PC-3 (cell line): Measurements from ENCODE around the gene CRTC3. TPM values are rescaled to one million over a fixed set of nuclear protein-coding genes. Genes with fewer than 3 reads are reported as not detected.
"Not testable (repeated sequence)": the region's sequence is repeated elsewhere in the genome, so short reads cannot be mapped to it uniquely, and the experiment has no call there.

Experiments used
- ATAC-seq: fragments of 200-7000 bp; cut with Tn5 transposase; 2 replicates; pipeline ENCODE4 v1.9.1; 2020; ENCODE audit warnings: mild to moderate bottlenecking, moderate library complexity
- BruUV-seq: library from RNA; stranded (reverse); fragments of 400-500 nt; replicated peaks from 2 replicates; lab custom pipeline; 2021; lab: Mats Ljungman, UMichigan
- CTCF ChIA-PET: fragments of 300-600 bp; sonication (Branson Sonifier 250); formaldehyde crosslinking; loops from one replicate; lab custom pipeline; 2022; ENCODE audit warnings: antibody characterized with exemption; lab: Charles Lee
- POLR2A ChIA-PET: fragments of 300-600 bp; sonication (Branson Sonifier 250); formaldehyde crosslinking; loops from one replicate; lab custom pipeline; 2022; ENCODE audit warnings: antibody characterized with exemption; ENCODE audit not compliant: unreplicated experiment; lab: Charles Lee
- DNase-seq: peaks from one replicate; pipeline ENCODE4 v3.0.0-alpha.2; 2015
- H2AFZ ChIP-seq: fragments of 300-600 bp; sonication (generic); 2 replicates; pipeline ENCODE4 v1.6.0; 2016; ENCODE audit warnings: antibody characterized with exemption, low read length
- H3F3A ChIP-seq: fragments of 300-600 bp; sonication (generic); one replicate; pipeline ENCODE4 v1.6.0; 2017; ENCODE audit warnings: antibody characterized with exemption, low read length, control low read depth, mild to moderate bottlenecking; ENCODE audit not compliant: unreplicated experiment
- H3K27ac ChIP-seq: fragments of 300-600 bp; sonication (generic); 2 replicates; pipeline ENCODE4 v1.5.1; 2016; ENCODE audit warnings: mild to moderate bottlenecking, low read length
- H3K27me3 ChIP-seq: fragments of 300-600 bp; sonication (generic); 2 replicates; pipeline ENCODE4 v1.6.1; 2016; ENCODE audit warnings: low read length, mixed read lengths
- H3K36me3 ChIP-seq: fragments of 300-600 bp; sonication (generic); 2 replicates; pipeline ENCODE4 v1.6.1; 2016; ENCODE audit warnings: low read depth, mixed run types, low read length, mixed read lengths
- H3K4me1 ChIP-seq: fragments of 300-600 bp; sonication (generic); 2 replicates; pipeline ENCODE4 v1.5.1; 2016; ENCODE audit warnings: low read length; ENCODE audit not compliant: insufficient read depth
- H3K4me2 ChIP-seq: fragments of 300-600 bp; sonication (generic); 2 replicates; pipeline ENCODE4 v1.6.0; 2016; ENCODE audit warnings: low read length
- H3K4me3 ChIP-seq: fragments of 300-600 bp; sonication (generic); 2 replicates; pipeline ENCODE4 v1.5.1; 2016; ENCODE audit warnings: mild to moderate bottlenecking, low read length, mixed read lengths
- H3K79me2 ChIP-seq: fragments of 300-600 bp; sonication (generic); 2 replicates; pipeline ENCODE4 v1.6.1; 2017; ENCODE audit warnings: low read length, mixed read lengths
- H3K9ac ChIP-seq: fragments of 300-600 bp; sonication (generic); 2 replicates; pipeline ENCODE4 v1.6.0; 2016; ENCODE audit warnings: mild to moderate bottlenecking, low read length
- H3K9me2 ChIP-seq: fragments of 300-600 bp; sonication (generic); replicated peaks from 2 replicates; pipeline ENCODE4 v1.6.1; 2016; ENCODE audit warnings: mixed run types, low read length, mixed read lengths
- H3K9me3 ChIP-seq: fragments of 300-600 bp; sonication (generic); 2 replicates; pipeline ENCODE4 v1.6.1; 2016; ENCODE audit warnings: low read length, mixed read lengths
- H4K20me1 ChIP-seq: fragments of 300-600 bp; sonication (generic); 2 replicates; pipeline ENCODE4 v1.6.1; 2016; ENCODE audit warnings: low read length, mixed read lengths
- EZH2 ChIP-seq: fragments of 300-600 bp; sonication (generic); IDR thresholded peaks from one replicate; pipeline ENCODE4 v1.6.1; 2017; ENCODE audit warnings: antibody characterized with exemption, mild to moderate bottlenecking, low read length; ENCODE audit not compliant: unreplicated experiment
- EZH2phosphoT487 ChIP-seq: fragments of 300-600 bp; sonication (generic); IDR thresholded peaks from 2 replicates; pipeline ENCODE4 v1.6.1; 2018; ENCODE audit warnings: mild to moderate bottlenecking, antibody characterized with exemption, low read length, borderline replicate concordance
- intact Hi-C: fragments of 100-400 bp; cut with micrococcal nuclease; formaldehyde crosslinking; loops from 2 replicates; pipeline ENCODE4 v1.9.0; 2023
- total RNA-seq: library from RNA; depleted of rRNA; stranded (reverse); fragments of >200 nt; gene quantifications from 2 replicates; pipeline ENCODE4 v1.2.3, GENCODE V29; 2014
- TF ChIP-seq, protein P1 (sequence below): fragments of 300-600 bp; sonication (generic); conservative IDR thresholded peaks from 2 replicates; pipeline ENCODE4 v1.5.1; 2017; ENCODE audit warnings: antibody characterized with exemption, low read depth, mild to moderate bottlenecking, low read length

The CRTC3 gene
- total RNA-seq, 1 experiment from 2014 or later: 12.4 TPM

DNA sequence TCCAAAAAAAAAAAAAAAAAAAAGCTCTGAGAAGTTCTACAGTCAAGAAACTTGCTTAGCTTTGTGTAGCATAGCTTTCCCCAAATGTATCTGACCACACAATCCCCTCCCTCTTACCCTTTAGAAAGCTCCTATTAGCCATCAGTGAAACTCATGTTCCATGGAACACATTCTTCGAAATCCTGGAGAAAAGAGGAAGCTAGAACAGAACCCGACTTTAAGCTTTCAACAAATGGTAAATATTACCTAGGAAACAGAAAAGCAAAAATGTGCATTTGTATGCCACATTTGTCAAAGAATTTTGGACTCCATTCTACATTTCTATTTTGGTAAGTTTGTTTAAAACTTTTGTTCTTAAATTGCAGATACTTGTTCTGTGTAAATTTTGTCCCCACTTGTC is 17.4 kb upstream of the CRTC3 start:
- no peaks in the 10 kb centered on the region for H3F3A ChIP-seq
- no peaks in the 10 kb centered on the region for H3K79me2 ChIP-seq
- H3K9ac ChIP-seq: no peak overlapping the region
- no peak overlapping the region for H3K27ac ChIP-seq
- no peak overlapping the region for H3K4me2 ChIP-seq
- intact Hi-C loops: no loop called here
- H3K4me1 ChIP-seq: no peaks in the 10 kb centered on the region
- no peaks in the 10 kb centered on the region for H3K9me3 ChIP-seq
- ATAC-seq: no peak
- no peaks in the 10 kb centered on the region for H3K9me2 ChIP-seq
- ChIA-PET CTCF (interaction anchor here (0.6 kb wide), 1 partner anchor 421 kb away, joined by 3 read pairs; no protein-coding TSS in a partner anchor), POLR2A (interaction anchor here (0.7 kb wide), 1 partner anchor 73 kb away, joined by 3 read pairs; no protein-coding TSS in a partner anchor)
- DNase-seq: no peak
- BruUV-seq: no TSS peak
- no peaks in the 10 kb centered on the region for H3K27me3 ChIP-seq
- H2AFZ ChIP-seq: no peak overlapping the region
- no peaks in the 10 kb centered on the region for H3K36me3 ChIP-seq
- TF ChIP-seq EZH2phosphoT487: no peak
- TF ChIP-seq, protein P1, sequence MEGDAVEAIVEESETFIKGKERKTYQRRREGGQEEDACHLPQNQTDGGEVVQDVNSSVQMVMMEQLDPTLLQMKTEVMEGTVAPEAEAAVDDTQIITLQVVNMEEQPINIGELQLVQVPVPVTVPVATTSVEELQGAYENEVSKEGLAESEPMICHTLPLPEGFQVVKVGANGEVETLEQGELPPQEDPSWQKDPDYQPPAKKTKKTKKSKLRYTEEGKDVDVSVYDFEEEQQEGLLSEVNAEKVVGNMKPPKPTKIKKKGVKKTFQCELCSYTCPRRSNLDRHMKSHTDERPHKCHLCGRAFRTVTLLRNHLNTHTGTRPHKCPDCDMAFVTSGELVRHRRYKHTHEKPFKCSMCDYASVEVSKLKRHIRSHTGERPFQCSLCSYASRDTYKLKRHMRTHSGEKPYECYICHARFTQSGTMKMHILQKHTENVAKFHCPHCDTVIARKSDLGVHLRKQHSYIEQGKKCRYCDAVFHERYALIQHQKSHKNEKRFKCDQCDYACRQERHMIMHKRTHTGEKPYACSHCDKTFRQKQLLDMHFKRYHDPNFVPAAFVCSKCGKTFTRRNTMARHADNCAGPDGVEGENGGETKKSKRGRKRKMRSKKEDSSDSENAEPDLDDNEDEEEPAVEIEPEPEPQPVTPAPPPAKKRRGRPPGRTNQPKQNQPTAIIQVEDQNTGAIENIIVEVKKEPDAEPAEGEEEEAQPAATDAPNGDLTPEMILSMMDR: no peak
- no peak for TF ChIP-seq EZH2
- H3K4me3 ChIP-seq: no peak overlapping the region
- H4K20me1 ChIP-seq: no peaks in the 10 kb centered on the region

DNA sequence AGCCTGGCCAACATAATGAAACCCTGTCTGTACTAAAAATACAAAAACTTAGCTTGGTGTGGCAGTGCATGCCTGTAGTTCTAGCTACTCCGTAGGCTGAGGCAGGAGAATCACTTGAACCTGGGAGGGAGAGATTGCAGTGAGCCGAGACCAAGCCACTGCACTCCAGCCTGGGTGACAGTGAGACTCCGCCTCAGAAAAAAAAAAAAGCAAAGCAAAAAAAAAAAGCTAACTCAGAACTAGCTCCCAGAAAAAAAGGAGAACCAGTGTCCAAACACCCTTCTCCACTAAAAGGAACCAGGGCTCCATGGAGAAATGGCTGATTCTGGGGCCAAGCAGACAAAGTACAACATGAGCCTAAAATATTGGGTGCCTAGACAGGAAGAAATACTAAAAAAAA is 16.7 kb upstream of the CRTC3 start:
- intact Hi-C loops: no loop called here
- Histone ChIP-seq H3K4me3 (no peak overlapping the region), H2AFZ (no peak overlapping the region), H3K9me2 (no peaks in the 10 kb centered on the region), H3K4me2 (no peak overlapping the region), H3K4me1 (no peaks in the 10 kb centered on the region), H3K79me2 (no peaks in the 10 kb centered on the region), H3K27ac (no peak overlapping the region), H3F3A (no peaks in the 10 kb centered on the region), H3K36me3 (no peaks in the 10 kb centered on the region), H3K27me3 (no peaks in the 10 kb centered on the region), H3K9ac (no peak overlapping the region), H3K9me3 (no peaks in the 10 kb centered on the region), H4K20me1 (no peaks in the 10 kb centered on the region)
- DNase-seq: no peak
- CTCF ChIA-PET: no interaction called here
- TF ChIP-seq EZH2phosphoT487 (no peak), EZH2 (no peak)
- TF ChIP-seq, protein P1: no peak
- no TSS peak for BruUV-seq
- ATAC-seq: no peak
- POLR2A ChIA-PET: no interaction called here

DNA sequence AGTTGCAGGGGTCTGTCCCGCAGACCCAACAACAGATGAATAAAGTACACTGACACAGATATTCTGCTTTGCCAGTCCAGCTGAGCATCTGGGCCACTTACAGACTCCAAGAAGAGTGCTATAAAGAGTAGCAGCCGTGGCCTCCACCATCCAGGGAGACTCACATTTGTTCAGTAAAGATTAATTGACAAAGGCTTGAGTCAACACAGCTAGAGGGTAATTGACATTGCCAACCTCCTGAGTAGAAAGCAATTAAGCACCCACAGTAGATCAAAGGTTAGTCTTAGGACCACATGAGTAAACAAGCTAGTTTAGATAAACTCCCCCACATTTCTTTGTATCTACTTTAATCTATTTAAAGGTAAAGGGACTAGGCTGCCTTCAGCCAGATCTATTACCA is 16.3 kb upstream of the CRTC3 start:
- ATAC-seq: no peak
- no peaks in the 10 kb centered on the region for H3K27me3 ChIP-seq
- TF ChIP-seq, protein P1: no peak
- TF ChIP-seq EZH2 (no peak), EZH2phosphoT487 (no peak)

DNA sequence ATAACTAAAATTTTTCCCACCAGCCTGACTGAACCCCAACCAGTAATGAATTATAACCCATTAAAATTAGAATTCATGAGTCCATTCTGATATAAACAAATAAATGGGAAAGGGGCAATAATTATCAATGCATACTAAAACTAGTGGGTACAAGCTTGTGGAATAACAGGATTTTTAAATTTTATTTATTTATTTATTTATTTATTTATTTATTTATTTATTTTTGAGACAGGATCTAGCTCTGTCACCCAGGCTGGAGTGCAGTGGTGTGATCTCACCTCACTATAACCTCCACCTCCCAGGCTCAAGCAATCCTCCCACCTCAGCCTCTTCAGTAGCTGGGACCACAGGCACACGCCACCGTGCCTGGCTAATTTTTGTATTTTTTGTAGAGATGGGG is 15.8 kb upstream of the CRTC3 start:
- H3K9me2 ChIP-seq, CTCF ChIA-PET, H3K4me2 ChIP-seq, H3K4me3 ChIP-seq, DNase-seq, H3K9me3 ChIP-seq, H3K36me3 ChIP-seq, intact Hi-C loops, H3K27ac ChIP-seq, ATAC-seq, H3F3A ChIP-seq, H3K4me1 ChIP-seq, BruUV-seq, H4K20me1 ChIP-seq, H3K9ac ChIP-seq, POLR2A ChIA-PET, H3K79me2 ChIP-seq, H2AFZ ChIP-seq, H3K27me3 ChIP-seq: not testable (repeated sequence)

More for the DNA sequence above, 16.3 kb upstream of the CRTC3 start:
- no peaks in the 10 kb centered on the region for H4K20me1 ChIP-seq
- POLR2A ChIA-PET: no interaction called here
- no peaks in the 10 kb centered on the region for H3K9me3 ChIP-seq
- H2AFZ ChIP-seq: no peak overlapping the region
- no peak overlapping the region for H3K27ac ChIP-seq
- no peaks in the 10 kb centered on the region for H3F3A ChIP-seq
- intact Hi-C loops: no loop called here
- no peak overlapping the region for H3K9ac ChIP-seq
- no peaks in the 10 kb centered on the region for H3K4me1 ChIP-seq
- H3K79me2 ChIP-seq: no peaks in the 10 kb centered on the region
- no peak overlapping the region for H3K4me2 ChIP-seq
- CTCF ChIA-PET: no interaction called here
- BruUV-seq: no TSS peak
- H3K4me3 ChIP-seq: no peak overlapping the region
- H3K9me2 ChIP-seq: no peaks in the 10 kb centered on the region
- DNase-seq: no peak
- no peaks in the 10 kb centered on the region for H3K36me3 ChIP-seq
